SK-N-SH (cell line): Measurements from ENCODE around the gene CNIH2. TPM values are rescaled to one million over a fixed set of nuclear protein-coding genes. Genes with fewer than 3 reads are reported as not detected.
A peak's percentile ranks its signal among the peaks of the same experiment; 100 is the strongest.

Source experiments
- CTCF ChIA-PET: fragments of 300-600, 350-600 bp; formaldehyde crosslinking; extraction: SDS; loops from one replicate; lab custom pipeline; 2021; lab: Yijun Ruan, JAX
- POLR2A ChIA-PET: fragments of 350-600 bp; sonication (Branson Sonifier 250); formaldehyde crosslinking; extraction: SDS; loops from one replicate; lab custom pipeline; 2020; ENCODE audit warnings: antibody characterized with exemption, inconsistent platforms; lab: Yijun Ruan, JAX
- DNase-seq: peaks from one replicate; pipeline ENCODE4 v3.0.0; 2012
- H2AFZ ChIP-seq: fragments of 200-600 bp; sonication (generic); 2 replicates; pipeline ENCODE4 v1.8.1; 2016; ENCODE audit warnings: antibody characterized with exemption, mild to moderate bottlenecking, low read depth
- H3F3A ChIP-seq: fragments of 200-600 bp; sonication (generic); replicated peaks from 2 replicates; pipeline ENCODE3; 2016; ENCODE audit warnings: antibody characterized with exemption, mild to moderate bottlenecking; ENCODE audit not compliant: insufficient read depth
- H3K27ac ChIP-seq, 2 experiments: fragments of 200-500 bp in 1 of 2; fragments of 200-600 bp in 1 of 2; sonication (Bioruptor generic) in 1 of 2; sonication (generic), shearing (Covaris generic) in 1 of 2; 2 replicates each; pipeline versions ENCODE4 v1.5.1 to v1.6.1; 2014 to 2016; ENCODE audit warnings: low read depth in 2 of 2, inconsistent platforms in 1 of 2, low read length in 1 of 2, mild to moderate bottlenecking in 1 of 2, mixed read lengths in 1 of 2
- H3K27me3 ChIP-seq: fragments of 200-600 bp; sonication (generic), shearing (Covaris generic); 2 replicates; pipeline ENCODE4 v1.6.1; 2016; ENCODE audit warnings: mixed run types; ENCODE audit not compliant: insufficient read depth
- H3K36me3 ChIP-seq, 2 experiments: fragments of 200-500 bp in 1 of 2; fragments of 200-600 bp in 1 of 2; sonication (Bioruptor generic) in 1 of 2; sonication (generic) in 1 of 2; replicated peaks in 1 of 2; 2 replicates each; pipeline versions ENCODE3 to v1.5.1; 2014 to 2016; ENCODE audit warnings: low read length in 1 of 2, mild to moderate bottlenecking in 1 of 2; ENCODE audit not compliant: insufficient read depth in 2 of 2, control insufficient read depth in 1 of 2
- H3K4me1 ChIP-seq, 2 experiments: fragments of 200-500 bp in 1 of 2; fragments of 200-600 bp in 1 of 2; sonication (Bioruptor generic) in 1 of 2; sonication (generic), shearing (Covaris generic) in 1 of 2; 2 replicates each; pipeline versions ENCODE4 v1.5.1 to v1.6.1; 2014 to 2016; ENCODE audit warnings: low read depth in 1 of 2, low read length in 1 of 2, mixed run types in 1 of 2; ENCODE audit not compliant: insufficient read depth in 2 of 2, control insufficient read depth in 1 of 2
- H3K4me2 ChIP-seq: fragments of 200-600 bp; sonication (generic), shearing (Covaris generic); 2 replicates; pipeline ENCODE4 v1.6.1; 2017; ENCODE audit warnings: mixed run types
- H3K4me3 ChIP-seq, 2 experiments: fragments of 200-500 bp in 1 of 2; fragments of 200-600 bp in 1 of 2; sonication (Bioruptor generic) in 1 of 2; sonication (generic), shearing (Covaris generic) in 1 of 2; 2 replicates each; pipeline versions ENCODE4 v1.5.1 to v1.8.1; 2014 to 2016; ENCODE audit warnings: low read depth in 2 of 2, inconsistent platforms in 1 of 2, low read length in 1 of 2, mild to moderate bottlenecking in 1 of 2, mixed read lengths in 1 of 2, moderate library complexity in 1 of 2
- H3K79me2 ChIP-seq: fragments of 200-600 bp; sonication (generic); 2 replicates; pipeline ENCODE4 v1.8.1; 2017; ENCODE audit warnings: mild to moderate bottlenecking; ENCODE audit not compliant: insufficient read depth
- H3K9ac ChIP-seq: fragments of 200-600 bp; sonication (generic); 2 replicates; pipeline ENCODE4 v1.6.1; 2017; ENCODE audit warnings: mixed run types
- H3K9me2 ChIP-seq: fragments of 200-600 bp; sonication (generic); 2 replicates; pipeline ENCODE4 v1.6.1; 2017; ENCODE audit warnings: mixed run types
- H3K9me3 ChIP-seq: fragments of 200-600 bp; sonication (generic); 2 replicates; pipeline ENCODE4 v1.6.1; 2017; ENCODE audit warnings: mixed run types, mild to moderate bottlenecking, moderate library complexity
- H4K20me1 ChIP-seq: fragments of 200-600 bp; sonication (generic); 2 replicates; pipeline ENCODE4 v1.6.1; 2017; ENCODE audit warnings: mild to moderate bottlenecking, mixed run types; ENCODE audit not compliant: insufficient read depth
- CHD2 ChIP-seq: fragments of 150-350 bp; IDR thresholded peaks from 2 replicates; pipeline ENCODE4 v1.6.1; 2018; ENCODE audit warnings: low read length; ENCODE audit not compliant: partially characterized antibody
- ELF1 ChIP-seq: IDR thresholded peaks from 2 replicates; pipeline ENCODE4 v1.4.0; 2012
- EP300 ChIP-seq, 2 experiments: IDR thresholded peaks; 2 replicates each; pipeline versions ENCODE4 v1.4.0 to v1.6.1; 2012; ENCODE audit warnings: borderline replicate concordance in 1 of 2, low read depth in 1 of 2, low read length in 1 of 2
- EZH2phosphoT487 ChIP-seq: fragments of 200-600 bp; sonication (generic); IDR thresholded peaks from 2 replicates; pipeline ENCODE4 v1.6.1; 2017; ENCODE audit warnings: low read depth, mixed run types, mild to moderate bottlenecking, antibody characterized with exemption, moderate library complexity, borderline replicate concordance
- FOXJ3 ChIP-seq: sonication (generic); formaldehyde crosslinking; IDR thresholded peaks from 2 replicates; pipeline ENCODE4 v1.5.1; 2020; ENCODE audit warnings: mild to moderate bottlenecking, missing genetic modification reagents
- FOXM1 ChIP-seq: IDR thresholded peaks from 2 replicates; pipeline ENCODE4 v1.4.0; 2012; ENCODE audit warnings: low read depth, mild to moderate bottlenecking
- GABPA ChIP-seq: IDR thresholded peaks from 2 replicates; pipeline ENCODE4 v1.4.0; 2012; ENCODE audit warnings: low read depth, mild to moderate bottlenecking
- GATA2 ChIP-seq: sonication (generic); formaldehyde crosslinking; IDR thresholded peaks from 2 replicates; pipeline ENCODE4 v1.5.0; 2020; ENCODE audit warnings: mild to moderate bottlenecking, missing genetic modification reagents
- JUND ChIP-seq: IDR thresholded peaks from 2 replicates; pipeline ENCODE4 v1.4.0; 2012
- MEF2A ChIP-seq: IDR thresholded peaks from 2 replicates; pipeline ENCODE4 v1.4.0; 2012; ENCODE audit warnings: low read depth, borderline replicate concordance
- MXI1 ChIP-seq: IDR thresholded peaks from 2 replicates; pipeline ENCODE4 v1.6.1; 2012; ENCODE audit warnings: mild to moderate bottlenecking, low read depth, low read length, improper control_type of control experiment
- NFIC ChIP-seq: IDR thresholded peaks from 2 replicates; pipeline ENCODE4 v1.4.0; 2012; ENCODE audit warnings: borderline replicate concordance
- TCF12 ChIP-seq: IDR thresholded peaks from 2 replicates; pipeline ENCODE4 v1.4.0; 2012
- YY1 ChIP-seq: IDR thresholded peaks from 2 replicates; pipeline ENCODE4 v1.4.0; 2012; ENCODE audit warnings: low read depth, mild to moderate bottlenecking
- WGBS: methylation state at CpG from one replicate; pipeline ENCODE4 v1.1.6; 2017; ENCODE audit warnings: low lambda C conversion rate; 5-methylcytosine and 5-hydroxymethylcytosine counted together
- polyA plus RNA-seq, 3 experiments: library from polyadenylated mRNA; depleted of rRNA; stranded (reverse); fragments of >200 nt; gene quantifications; 2 replicates each; pipeline ENCODE4 v1.2.3, GENCODE V29; 2012
- TF ChIP-seq, protein P1 (sequence below): IDR thresholded peaks from 2 replicates; pipeline ENCODE4 v1.6.1; 2012; ENCODE audit warnings: mild to moderate bottlenecking, low read depth, low read length, moderate library complexity
- TF ChIP-seq, protein P2 (sequence below): IDR thresholded peaks from 2 replicates; pipeline ENCODE4 v1.4.0; 2012; ENCODE audit warnings: low read depth, borderline replicate concordance
- TF ChIP-seq, protein P3 (sequence below): fragments of 150-350 bp; IDR thresholded peaks from 2 replicates; pipeline ENCODE4 v1.6.1; 2017; ENCODE audit warnings: antibody characterized with exemption, low read length, low read depth, borderline replicate concordance

Gene CNIH2
- polyA plus RNA-seq, 1 of the 3 experiments (the other 2 are of a cell fraction), result 11.8 TPM

DNA sequence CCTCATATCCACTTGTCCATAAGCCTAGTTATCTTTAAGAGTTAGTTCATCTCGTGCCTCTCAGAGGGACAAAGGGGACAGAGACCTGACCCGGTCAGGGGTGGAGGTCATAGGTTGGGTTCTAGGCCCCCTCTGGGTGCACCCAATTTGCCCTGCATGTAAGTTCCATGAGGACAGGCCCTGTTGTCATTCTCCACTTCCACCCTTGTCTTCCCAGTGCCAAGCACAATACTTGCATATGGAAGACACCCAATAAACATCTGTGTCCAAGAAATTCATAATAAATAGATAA, 12.3 kb downstream of the CNIH2 start (continued):
- TF ChIP-seq, protein P1, sequence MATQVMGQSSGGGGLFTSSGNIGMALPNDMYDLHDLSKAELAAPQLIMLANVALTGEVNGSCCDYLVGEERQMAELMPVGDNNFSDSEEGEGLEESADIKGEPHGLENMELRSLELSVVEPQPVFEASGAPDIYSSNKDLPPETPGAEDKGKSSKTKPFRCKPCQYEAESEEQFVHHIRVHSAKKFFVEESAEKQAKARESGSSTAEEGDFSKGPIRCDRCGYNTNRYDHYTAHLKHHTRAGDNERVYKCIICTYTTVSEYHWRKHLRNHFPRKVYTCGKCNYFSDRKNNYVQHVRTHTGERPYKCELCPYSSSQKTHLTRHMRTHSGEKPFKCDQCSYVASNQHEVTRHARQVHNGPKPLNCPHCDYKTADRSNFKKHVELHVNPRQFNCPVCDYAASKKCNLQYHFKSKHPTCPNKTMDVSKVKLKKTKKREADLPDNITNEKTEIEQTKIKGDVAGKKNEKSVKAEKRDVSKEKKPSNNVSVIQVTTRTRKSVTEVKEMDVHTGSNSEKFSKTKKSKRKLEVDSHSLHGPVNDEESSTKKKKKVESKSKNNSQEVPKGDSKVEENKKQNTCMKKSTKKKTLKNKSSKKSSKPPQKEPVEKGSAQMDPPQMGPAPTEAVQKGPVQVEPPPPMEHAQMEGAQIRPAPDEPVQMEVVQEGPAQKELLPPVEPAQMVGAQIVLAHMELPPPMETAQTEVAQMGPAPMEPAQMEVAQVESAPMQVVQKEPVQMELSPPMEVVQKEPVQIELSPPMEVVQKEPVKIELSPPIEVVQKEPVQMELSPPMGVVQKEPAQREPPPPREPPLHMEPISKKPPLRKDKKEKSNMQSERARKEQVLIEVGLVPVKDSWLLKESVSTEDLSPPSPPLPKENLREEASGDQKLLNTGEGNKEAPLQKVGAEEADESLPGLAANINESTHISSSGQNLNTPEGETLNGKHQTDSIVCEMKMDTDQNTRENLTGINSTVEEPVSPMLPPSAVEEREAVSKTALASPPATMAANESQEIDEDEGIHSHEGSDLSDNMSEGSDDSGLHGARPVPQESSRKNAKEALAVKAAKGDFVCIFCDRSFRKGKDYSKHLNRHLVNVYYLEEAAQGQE, result no peak
- TF ChIP-seq NFIC (no peak), TCF12 (no peak), MEF2A (no peak), GABPA (no peak), MXI1 (no peak), YY1 (no peak), JUND (no peak), EP300 (IDR thresholded peaks at IDR 0.05; ENCODE audit: borderline replicate concordance in 1 of 2, low read depth in 1 of 2, low read length in 1 of 2) (no peak), ELF1 (no peak)
- TF ChIP-seq, protein P2, sequence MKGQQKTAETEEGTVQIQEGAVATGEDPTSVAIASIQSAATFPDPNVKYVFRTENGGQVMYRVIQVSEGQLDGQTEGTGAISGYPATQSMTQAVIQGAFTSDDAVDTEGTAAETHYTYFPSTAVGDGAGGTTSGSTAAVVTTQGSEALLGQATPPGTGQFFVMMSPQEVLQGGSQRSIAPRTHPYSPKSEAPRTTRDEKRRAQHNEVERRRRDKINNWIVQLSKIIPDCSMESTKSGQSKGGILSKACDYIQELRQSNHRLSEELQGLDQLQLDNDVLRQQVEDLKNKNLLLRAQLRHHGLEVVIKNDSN, result no peak
- TF ChIP-seq, all 33 proteins: peak for 0

DNA sequence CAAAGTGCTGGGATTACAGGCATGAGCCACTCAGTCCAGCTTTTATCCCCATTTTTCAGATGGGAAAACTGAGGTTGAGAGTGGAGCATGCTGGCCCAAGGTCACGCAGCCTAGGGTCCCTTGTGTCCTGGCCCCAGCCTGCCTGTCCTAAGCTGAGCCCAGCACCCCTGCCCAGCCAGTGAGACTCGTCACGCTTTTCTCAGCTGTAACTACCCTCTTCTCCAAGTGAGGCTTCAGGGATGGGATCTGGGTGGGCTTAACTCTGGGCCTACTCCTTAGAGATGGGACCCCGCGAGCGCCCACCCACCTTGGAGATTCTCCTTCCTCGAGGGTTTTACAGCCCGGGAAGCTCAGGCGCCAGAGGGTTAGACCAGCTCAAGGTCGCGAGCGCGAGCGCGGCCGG, 13.3 kb downstream of the CNIH2 start:
- H3K27ac ChIP-seq, result peak overlapping the region in 1 of 2 experiments; percentile 50; a peak in 1 of 4 replicates
- H3K36me3 ChIP-seq, result peaks cover 0 to 4% of the 10 kb centered on the region in 2 experiments
- peaks cover 7 to 36% of the 10 kb centered on the region in 2 experiments; a peak in 2 of 4 replicates for H3K4me1 ChIP-seq
- 0 out of 2 replicates have a peak overlapping the region, but pooled peaks have one; percentile 59 for H3K4me2 ChIP-seq
- no peaks in the 10 kb centered on the region for H3K9me3 ChIP-seq
- 32% methylated on average over 8 of the region's 16 CpGs for WGBS
- POLR2A ChIA-PET, result interaction anchor here (1.3 to 4.2 kb wide), 3 partner anchors 14 to 23 kb away, joined by 3 to 19 read pairs (median 4); partner anchors contain the start of gene RAB1B
- peak overlapping the region in 1 of 2 experiments; percentile 56; a peak in 2 of 4 replicates for H3K4me3 ChIP-seq
- no peaks in the 10 kb centered on the region for H3K9me2 ChIP-seq
- peaks cover 9% of the 10 kb centered on the region for H3F3A ChIP-seq
- no peak overlapping the region for H3K9ac ChIP-seq
- CTCF ChIA-PET, result interaction anchor here (0.6 to 6.2 kb wide), 5 partner anchors 10 to 253 kb away, joined by 3 to 63 read pairs (median 4); no protein-coding TSS in a partner anchor
- H2AFZ ChIP-seq, result no peak overlapping the region
- TF ChIP-seq CHD2, result no peak
- no peak for TF ChIP-seq FOXJ3 (CRISPR knock-in tag)
- TF ChIP-seq JUND, result no peak
- TF ChIP-seq FOXM1, result no peak
- no peak for TF ChIP-seq EZH2phosphoT487
- no peak for TF ChIP-seq GATA2 (CRISPR knock-in tag)
- no peak for TF ChIP-seq MEF2A
- TF ChIP-seq, protein P3, sequence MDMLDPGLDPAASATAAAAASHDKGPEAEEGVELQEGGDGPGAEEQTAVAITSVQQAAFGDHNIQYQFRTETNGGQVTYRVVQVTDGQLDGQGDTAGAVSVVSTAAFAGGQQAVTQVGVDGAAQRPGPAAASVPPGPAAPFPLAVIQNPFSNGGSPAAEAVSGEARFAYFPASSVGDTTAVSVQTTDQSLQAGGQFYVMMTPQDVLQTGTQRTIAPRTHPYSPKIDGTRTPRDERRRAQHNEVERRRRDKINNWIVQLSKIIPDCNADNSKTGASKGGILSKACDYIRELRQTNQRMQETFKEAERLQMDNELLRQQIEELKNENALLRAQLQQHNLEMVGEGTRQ, result no peak
- H3K79me2 ChIP-seq, result peaks cover 24% of the 10 kb centered on the region; the same call in 1 of the 2 replicates
- no peaks in the 10 kb centered on the region for H4K20me1 ChIP-seq
- peak; percentile 52 for DNase-seq
- no peaks in the 10 kb centered on the region for H3K27me3 ChIP-seq
